GM23338 (cell line): ENCODE results near the gene AMFR. TPM values are rescaled to one million over a fixed set of nuclear protein-coding genes. Genes with fewer than 3 reads are reported as not detected.

ENCODE experiments used
- ATAC-seq: fragments of 200-7000 bp; cut with Tn5 transposase; 3 replicates; pipeline ENCODE4 v1.9.1; 2020
- DNase-seq: peaks from one replicate; pipeline ENCODE4 v3.0.0-alpha.2; 2015; ENCODE audit warnings: low spot score
- H2AFZ ChIP-seq: fragments of 200-600 bp; sonication (generic); 2 replicates; pipeline ENCODE4 v1.8.0; 2016; ENCODE audit warnings: antibody characterized with exemption, mild to moderate bottlenecking, moderate library complexity
- H3F3A ChIP-seq: fragments of 200-600 bp; sonication (generic); replicated peaks from 2 replicates; pipeline ENCODE4 v1.8.0; 2017; ENCODE audit warnings: antibody characterized with exemption, mixed run types, low read depth
- H3K27ac ChIP-seq: fragments of 200-600 bp; sonication (generic); 2 replicates; pipeline ENCODE4 v1.6.1; 2016; ENCODE audit warnings: low read depth
- H3K27me3 ChIP-seq: fragments of 200-600 bp; sonication (generic); 2 replicates; pipeline ENCODE4 v1.8.0; 2016; ENCODE audit warnings: mild to moderate bottlenecking, mixed run types, moderate library complexity; ENCODE audit not compliant: insufficient read depth
- H3K36me3 ChIP-seq: fragments of 200-600 bp; sonication (generic); 2 replicates; pipeline ENCODE4 v1.8.0; 2016; ENCODE audit warnings: mild to moderate bottlenecking; ENCODE audit not compliant: insufficient read depth
- H3K4me1 ChIP-seq: fragments of 200-600 bp; sonication (generic); 2 replicates; pipeline ENCODE4 v1.8.0; 2016; ENCODE audit warnings: mild to moderate bottlenecking, moderate library complexity; ENCODE audit not compliant: insufficient read depth
- H3K4me2 ChIP-seq: fragments of 200-600 bp; sonication (generic); 2 replicates; pipeline ENCODE4 v1.7.1; 2017; ENCODE audit warnings: mixed run types
- H3K4me3 ChIP-seq: fragments of 200-600 bp; sonication (generic); 2 replicates; pipeline ENCODE4 v1.6.1; 2016; ENCODE audit warnings: mixed run types
- H3K79me2 ChIP-seq: fragments of 200-600 bp; sonication (generic); replicated peaks from 2 replicates; pipeline ENCODE4 v1.8.0; 2017; ENCODE audit warnings: mild to moderate bottlenecking; ENCODE audit not compliant: insufficient read depth
- H3K9me2 ChIP-seq: fragments of 200-600 bp; sonication (generic); 2 replicates; pipeline ENCODE4 v1.8.0; 2017; ENCODE audit not compliant: insufficient read depth
- H4K20me1 ChIP-seq: fragments of 200-600 bp; sonication (generic); replicated peaks from 2 replicates; pipeline ENCODE4 v1.8.0; 2017; ENCODE audit warnings: mild to moderate bottlenecking; ENCODE audit not compliant: insufficient read depth
- H3K27ac Mint-ChIP-seq: 2 replicates; pipeline ENCODE4 v1.8.0; 2020; ENCODE audit warnings: inconsistent platforms, mild to moderate bottlenecking, moderate library complexity, mixed read lengths
- H3K27me3 Mint-ChIP-seq: 3 replicates; pipeline ENCODE4 v1.8.0; 2022; ENCODE audit warnings: low read depth, mild to moderate bottlenecking, moderate library complexity, mixed read lengths, inconsistent platforms; ENCODE audit not compliant: insufficient read depth, poor library complexity
- H3K36me3 Mint-ChIP-seq: 3 replicates; pipeline ENCODE4 v1.8.0; 2021; ENCODE audit warnings: low read depth, mild to moderate bottlenecking, inconsistent platforms, moderate library complexity, mixed read lengths
- H3K4me1 Mint-ChIP-seq: 3 replicates; pipeline ENCODE4 v1.8.0; 2020; ENCODE audit warnings: mild to moderate bottlenecking, inconsistent platforms, mixed read lengths
- H3K4me3 Mint-ChIP-seq: 3 replicates; pipeline ENCODE4 v1.8.0; 2021; ENCODE audit warnings: moderate library complexity, mild to moderate bottlenecking, inconsistent platforms, mixed read lengths
- H3K9me3 Mint-ChIP-seq: 3 replicates; pipeline ENCODE4 v1.8.0; 2020; ENCODE audit warnings: moderate library complexity, mild to moderate bottlenecking, inconsistent platforms, mixed read lengths
- CREB1 ChIP-seq: fragments of 250-450 bp; sonication (Bioruptor Pico); IDR thresholded peaks from 2 replicates; pipeline ENCODE4 v1.5.0; 2020; ENCODE audit warnings: low read depth, mild to moderate bottlenecking, moderate library complexity
- CTCF ChIP-seq, 2 experiments: fragments of 200-600 bp in 1 of 2; sonication (generic) in 1 of 2; conservative IDR thresholded peaks; 2 replicates each; pipeline versions ENCODE4 v1.5.1 to v1.6.1; 2016 to 2017; ENCODE audit warnings: antibody characterized with exemption in 2 of 2, low read depth in 2 of 2, mild to moderate bottlenecking in 2 of 2, moderate library complexity in 1 of 2
- ETS1 ChIP-seq: IDR thresholded peaks from 2 replicates; pipeline ENCODE4 v1.6.1; 2016; ENCODE audit warnings: antibody characterized with exemption
- JUNB ChIP-seq: IDR thresholded peaks from one replicate; pipeline ENCODE4 v1.6.1; 2016; ENCODE audit warnings: antibody characterized with exemption; ENCODE audit not compliant: unreplicated experiment
- NANOG ChIP-seq: IDR thresholded peaks from 2 replicates; pipeline ENCODE4 v1.6.1; 2016; ENCODE audit warnings: antibody characterized with exemption, borderline replicate concordance
- POLR2AphosphoS5 ChIP-seq: IDR thresholded peaks from 2 replicates; pipeline ENCODE4 v1.6.1; 2016; ENCODE audit warnings: antibody characterized with exemption, low read depth
- STAT1 ChIP-seq: IDR thresholded peaks from one replicate; pipeline ENCODE4 v1.6.1; 2016; ENCODE audit warnings: antibody characterized with exemption; ENCODE audit not compliant: unreplicated experiment
- ZNF114 ChIP-seq: fragments of 250-450 bp; sonication (Bioruptor Pico); IDR thresholded peaks from 2 replicates; pipeline ENCODE4 v1.5.0; 2020; ENCODE audit warnings: mild to moderate bottlenecking, moderate library complexity
- ZNF331 ChIP-seq: fragments of 250-450 bp; sonication (Bioruptor Pico); IDR thresholded peaks from 2 replicates; pipeline ENCODE4 v1.5.0; 2020; ENCODE audit warnings: low read depth, mild to moderate bottlenecking, moderate library complexity
- polyA plus RNA-seq: library from polyadenylated mRNA; unstranded; fragments of >200 nt; fragmentation: Nextera tagmentation; extraction: Ambion mirVana; gene quantifications from 2 replicates; pipeline ENCODE4 v1.2.1, GENCODE V29; 2016
- total RNA-seq: library from RNA; depleted of rRNA; stranded (reverse); fragments of >200 nt; shearing (Covaris generic); gene quantifications from 2 replicates; pipeline ENCODE4 v1.2.3, GENCODE V29; 2014
- TF ChIP-seq, protein P1 (sequence below): fragments of 250-450 bp; sonication (Bioruptor Pico); IDR thresholded peaks from 2 replicates; pipeline ENCODE4 v1.5.0; 2020; ENCODE audit warnings: mild to moderate bottlenecking, moderate library complexity

AMFR gene
- total and polyA plus RNA-seq, 2 experiments from 2014 or later = 9.0 to 41.1 TPM

GRCh38 chr16:56347166-56347565, 78.2 kb downstream of the AMFR start:
- Mint-ChIP-seq H3K4me3 (no peak overlapping the region), H3K36me3 (peaks cover 3% of the 10 kb centered on the region; the same call in 2 of the 3 replicates), H3K4me1 (no peaks in the 10 kb centered on the region; the same call in 2 of the 3 replicates), H3K9me3 (no peaks in the 10 kb centered on the region), H3K27ac (0 out of 2 replicates have a peak overlapping the region, but pooled peaks have one; percentile 44), H3K27me3 (peaks cover 14% of the 10 kb centered on the region)
- Histone ChIP-seq H4K20me1 (no peaks in the 10 kb centered on the region), H3K27me3 (no peaks in the 10 kb centered on the region), H3F3A (no peaks in the 10 kb centered on the region), H3K4me2 (no peak overlapping the region), H3K79me2 (no peaks in the 10 kb centered on the region), H3K4me1 (no peaks in the 10 kb centered on the region), H2AFZ (no peak overlapping the region), H3K36me3 (no peaks in the 10 kb centered on the region), H3K4me3 (no peak overlapping the region), H3K27ac (no peak overlapping the region), H3K9me2 (no peaks in the 10 kb centered on the region)
- DNase-seq (no peak), ATAC-seq (no peak)
- TF ChIP-seq ETS1 (no peak), ZNF331 (CRISPR knock-in tag) (no peak), NANOG (no peak), CTCF (conservative IDR thresholded peaks at IDR 0.05; ENCODE audit: low read depth in 2 of 2) (no peak)

DNA sequence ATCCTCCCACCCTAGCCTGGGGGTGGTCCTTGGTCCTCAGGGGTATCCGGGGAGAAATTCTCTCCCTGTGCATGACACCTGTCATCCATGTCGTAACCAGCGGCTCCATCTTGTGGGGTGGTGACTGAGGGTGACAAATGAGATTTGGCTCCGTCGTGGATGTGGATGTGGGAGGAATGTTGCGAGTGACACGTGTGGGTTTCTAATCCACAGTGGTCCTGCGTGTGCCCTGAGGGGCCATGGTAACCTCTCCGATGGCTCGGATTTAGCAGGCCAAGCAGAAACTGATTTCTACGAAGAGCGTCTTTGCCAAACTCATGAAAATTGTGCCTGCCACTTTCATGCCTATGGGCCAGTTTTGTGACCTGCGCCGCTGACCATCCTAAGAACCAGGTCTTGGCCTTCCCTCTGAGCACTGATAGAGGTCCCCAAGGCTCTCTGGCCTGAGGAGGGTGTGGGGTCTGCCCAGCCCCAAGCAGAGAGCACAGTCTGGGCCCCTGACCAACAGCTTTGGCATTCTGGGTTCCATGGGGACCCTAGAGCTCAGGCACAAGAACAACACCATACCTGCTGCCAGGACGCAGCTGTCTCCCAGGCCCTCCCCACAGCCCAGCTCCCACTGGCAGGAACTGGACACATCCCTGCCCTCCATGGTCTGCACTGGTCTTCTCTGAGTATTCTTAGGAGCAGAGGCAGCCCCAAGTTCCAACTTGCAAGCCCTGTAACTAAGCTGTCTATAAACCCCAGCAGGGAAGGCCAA, 79.0 kb downstream of the AMFR start:
- ATAC-seq (no peak), DNase-seq (no peak)
- no peak overlapping the region for H3K27ac Mint-ChIP-seq
- peaks cover 14% of the 10 kb centered on the region for H3K27me3 Mint-ChIP-seq
- Histone ChIP-seq H3K27me3 (no peaks in the 10 kb centered on the region), H3K4me3 (no peak overlapping the region), H4K20me1 (no peaks in the 10 kb centered on the region), H3K36me3 (no peaks in the 10 kb centered on the region), H2AFZ (no peak overlapping the region), H3K9me2 (no peaks in the 10 kb centered on the region), H3F3A (no peaks in the 10 kb centered on the region), H3K4me2 (no peak overlapping the region), H3K4me1 (no peaks in the 10 kb centered on the region), H3K27ac (no peak overlapping the region), H3K79me2 (no peaks in the 10 kb centered on the region)
- no peak overlapping the region for H3K4me3 Mint-ChIP-seq
- no peaks in the 10 kb centered on the region; the same call in 2 of the 3 replicates for H3K4me1 Mint-ChIP-seq
- H3K9me3 Mint-ChIP-seq = no peaks in the 10 kb centered on the region
- H3K36me3 Mint-ChIP-seq = peaks cover 3% of the 10 kb centered on the region; the same call in 2 of the 3 replicates
- no peak for TF ChIP-seq ZNF114
- TF ChIP-seq ZNF331 (CRISPR knock-in tag) = no peak
- TF ChIP-seq, protein P1, sequence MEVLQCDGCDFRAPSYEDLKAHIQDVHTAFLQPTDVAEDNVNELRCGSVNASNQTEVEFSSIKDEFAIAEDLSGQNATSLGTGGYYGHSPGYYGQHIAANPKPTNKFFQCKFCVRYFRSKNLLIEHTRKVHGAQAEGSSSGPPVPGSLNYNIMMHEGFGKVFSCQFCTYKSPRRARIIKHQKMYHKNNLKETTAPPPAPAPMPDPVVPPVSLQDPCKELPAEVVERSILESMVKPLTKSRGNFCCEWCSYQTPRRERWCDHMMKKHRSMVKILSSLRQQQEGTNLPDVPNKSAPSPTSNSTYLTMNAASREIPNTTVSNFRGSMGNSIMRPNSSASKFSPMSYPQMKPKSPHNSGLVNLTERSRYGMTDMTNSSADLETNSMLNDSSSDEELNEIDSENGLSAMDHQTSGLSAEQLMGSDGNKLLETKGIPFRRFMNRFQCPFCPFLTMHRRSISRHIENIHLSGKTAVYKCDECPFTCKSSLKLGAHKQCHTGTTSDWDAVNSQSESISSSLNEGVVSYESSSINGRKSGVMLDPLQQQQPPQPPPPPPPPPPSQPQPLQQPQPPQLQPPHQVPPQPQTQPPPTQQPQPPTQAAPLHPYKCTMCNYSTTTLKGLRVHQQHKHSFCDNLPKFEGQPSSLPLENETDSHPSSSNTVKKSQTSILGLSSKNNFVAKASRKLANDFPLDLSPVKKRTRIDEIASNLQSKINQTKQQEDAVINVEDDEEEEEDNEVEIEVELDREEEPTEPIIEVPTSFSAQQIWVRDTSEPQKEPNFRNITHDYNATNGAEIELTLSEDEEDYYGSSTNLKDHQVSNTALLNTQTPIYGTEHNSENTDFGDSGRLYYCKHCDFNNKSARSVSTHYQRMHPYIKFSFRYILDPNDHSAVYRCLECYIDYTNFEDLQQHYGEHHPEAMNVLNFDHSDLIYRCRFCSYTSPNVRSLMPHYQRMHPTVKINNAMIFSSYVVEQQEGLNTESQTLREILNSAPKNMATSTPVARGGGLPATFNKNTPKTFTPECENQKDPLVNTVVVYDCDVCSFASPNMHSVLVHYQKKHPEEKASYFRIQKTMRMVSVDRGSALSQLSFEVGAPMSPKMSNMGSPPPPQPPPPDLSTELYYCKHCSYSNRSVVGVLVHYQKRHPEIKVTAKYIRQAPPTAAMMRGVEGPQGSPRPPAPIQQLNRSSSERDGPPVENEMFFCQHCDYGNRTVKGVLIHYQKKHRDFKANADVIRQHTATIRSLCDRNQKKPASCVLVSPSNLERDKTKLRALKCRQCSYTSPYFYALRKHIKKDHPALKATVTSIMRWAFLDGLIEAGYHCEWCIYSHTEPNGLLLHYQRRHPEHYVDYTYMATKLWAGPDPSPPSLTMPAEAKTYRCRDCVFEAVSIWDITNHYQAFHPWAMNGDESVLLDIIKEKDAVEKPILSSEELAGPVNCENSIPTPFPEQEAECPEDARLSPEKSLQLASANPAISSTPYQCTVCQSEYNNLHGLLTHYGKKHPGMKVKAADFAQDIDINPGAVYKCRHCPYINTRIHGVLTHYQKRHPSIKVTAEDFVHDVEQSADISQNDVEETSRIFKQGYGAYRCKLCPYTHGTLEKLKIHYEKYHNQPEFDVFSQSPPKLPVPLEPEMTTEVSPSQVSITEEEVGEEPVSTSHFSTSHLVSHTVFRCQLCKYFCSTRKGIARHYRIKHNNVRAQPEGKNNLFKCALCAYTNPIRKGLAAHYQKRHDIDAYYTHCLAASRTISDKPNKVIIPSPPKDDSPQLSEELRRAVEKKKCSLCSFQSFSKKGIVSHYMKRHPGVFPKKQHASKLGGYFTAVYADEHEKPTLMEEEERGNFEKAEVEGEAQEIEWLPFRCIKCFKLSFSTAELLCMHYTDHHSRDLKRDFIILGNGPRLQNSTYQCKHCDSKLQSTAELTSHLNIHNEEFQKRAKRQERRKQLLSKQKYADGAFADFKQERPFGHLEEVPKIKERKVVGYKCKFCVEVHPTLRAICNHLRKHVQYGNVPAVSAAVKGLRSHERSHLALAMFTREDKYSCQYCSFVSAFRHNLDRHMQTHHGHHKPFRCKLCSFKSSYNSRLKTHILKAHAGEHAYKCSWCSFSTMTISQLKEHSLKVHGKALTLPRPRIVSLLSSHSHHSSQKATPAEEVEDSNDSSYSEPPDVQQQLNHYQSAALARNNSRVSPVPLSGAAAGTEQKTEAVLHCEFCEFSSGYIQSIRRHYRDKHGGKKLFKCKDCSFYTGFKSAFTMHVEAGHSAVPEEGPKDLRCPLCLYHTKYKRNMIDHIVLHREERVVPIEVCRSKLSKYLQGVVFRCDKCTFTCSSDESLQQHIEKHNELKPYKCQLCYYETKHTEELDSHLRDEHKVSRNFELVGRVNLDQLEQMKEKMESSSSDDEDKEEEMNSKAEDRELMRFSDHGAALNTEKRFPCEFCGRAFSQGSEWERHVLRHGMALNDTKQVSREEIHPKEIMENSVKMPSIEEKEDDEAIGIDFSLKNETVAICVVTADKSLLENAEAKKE (CRISPR knock-in tag) = no peak
- TF ChIP-seq JUNB = no peak
- TF ChIP-seq NANOG = no peak
- TF ChIP-seq POLR2AphosphoS5 = no peak
- no peak for TF ChIP-seq CREB1 (CRISPR knock-in tag)
- TF ChIP-seq STAT1 = no peak
